HL-60 (cell line): Measurements from ENCODE around the gene CHDH.

Experiments used
- CTCF ChIP-seq: IDR thresholded peaks from one replicate; pipeline ENCODE4 v1.5.1; 2011; ENCODE audit warnings: low read length, control low read depth, inconsistent platforms; ENCODE audit not compliant: insufficient read depth
- POLR2AphosphoS5 ChIP-seq: IDR thresholded peaks from 2 replicates; pipeline ENCODE4 v1.6.1; 2012; ENCODE audit warnings: low read depth
- SPI1 ChIP-seq: IDR thresholded peaks from 2 replicates; pipeline ENCODE4 v1.6.1; 2012; ENCODE audit warnings: low read depth, mild to moderate bottlenecking, borderline replicate concordance

- TF ChIP-seq CTCF: no peak
- no peak for TF ChIP-seq SPI1
- no peak for TF ChIP-seq POLR2AphosphoS5
These were observed 12.5 kb downstream of the CHDH start for GRCh38 chr3:53833700-53834099.
